ENCODE results near the gene CHD3. TPM values are rescaled to one million over a fixed set of nuclear protein-coding genes. Genes with fewer than 3 reads are reported as not detected.

Gene CHD3
- total RNA-seq, 1 experiment from 2014 or later: 197 TPM

- peaks cover 23% of the 10 kb centered on the region for H3K79me2 ChIP-seq (ENCODE audit: low read depth)
- peaks cover 10% of the 10 kb centered on the region for H3K4me1 ChIP-seq (replicated peaks; ENCODE audit: insufficient read depth)
- no peak overlapping the region for H2AFZ ChIP-seq
- peaks cover 29% of the 10 kb centered on the region; the same call in 1 of the 2 replicates for H3F3A ChIP-seq (ENCODE audit: insufficient read depth, low read depth)
- DNase-seq: no peak
- ChIA-PET CTCF (interaction anchor here (0.8 to 1.1 kb wide), 2 partner anchors 11 to 12 kb away, joined by 3 to 7 read pairs; partner anchors contain the start of gene NAA38), POLR2A (ENCODE audit: unreplicated experiment) (no interaction called here)
- intact Hi-C loops (cut with micrococcal nuclease; ENCODE audit: unreplicated experiment): no loop called here
- H3K27ac ChIP-seq: no peak overlapping the region
- H3K27me3 ChIP-seq (ENCODE audit: insufficient read depth, low read depth): no peaks in the 10 kb centered on the region
- peak overlapping the region; percentile 97 for H3K4me2 ChIP-seq
- H3K36me3 ChIP-seq (ENCODE audit: low read depth): no peaks in the 10 kb centered on the region
- no TSS peak for BruUV-seq (replicated peaks)
- H3K9me3 ChIP-seq (ENCODE audit: insufficient read depth, low read depth): no peaks in the 10 kb centered on the region
- peak overlapping the region; percentile 93 for H3K4me3 ChIP-seq
- no peaks in the 10 kb centered on the region for H3K9me2 ChIP-seq (ENCODE audit: insufficient read depth)
- TF ChIP-seq CTCF (conservative IDR thresholded peaks at IDR 0.05) (no peak), EZH2 (IDR thresholded peaks at IDR 0.05; ENCODE audit: low read depth) (no peak)
- H4K20me1 ChIP-seq (ENCODE audit: insufficient read depth): peaks cover 10% of the 10 kb centered on the region
Observed at GRCh38 chr17:7845359-7846062, 43.1 kb upstream of the CHD3 start.

GRCh38 chr17:7846063-7846735 lies 42.4 kb upstream of the CHD3 start:
- Histone ChIP-seq H3K36me3 (ENCODE audit: low read depth) (no peaks in the 10 kb centered on the region), H3K9me2 (ENCODE audit: insufficient read depth) (no peaks in the 10 kb centered on the region), H3K79me2 (ENCODE audit: low read depth) (peaks cover 23% of the 10 kb centered on the region), H3K4me3 (no peak overlapping the region), H3K4me2 (no peak overlapping the region), H3K27me3 (ENCODE audit: insufficient read depth, low read depth) (no peaks in the 10 kb centered on the region), H3K9me3 (ENCODE audit: insufficient read depth, low read depth) (no peaks in the 10 kb centered on the region), H4K20me1 (ENCODE audit: insufficient read depth) (peaks cover 10% of the 10 kb centered on the region), H3F3A (ENCODE audit: insufficient read depth, low read depth) (peaks cover 22% of the 10 kb centered on the region; the same call in 1 of the 2 replicates), H2AFZ (no peak overlapping the region), H3K27ac (no peak overlapping the region), H3K4me1 (replicated peaks; ENCODE audit: insufficient read depth) (peaks cover 8% of the 10 kb centered on the region)
- ChIA-PET CTCF (no interaction called here), POLR2A (ENCODE audit: unreplicated experiment) (no interaction called here)
- intact Hi-C loops (cut with micrococcal nuclease; ENCODE audit: unreplicated experiment): no loop called here
- DNase-seq: no peak
- no TSS peak for BruUV-seq (replicated peaks)
- TF ChIP-seq CTCF (conservative IDR thresholded peaks at IDR 0.05) (no peak), EZH2 (IDR thresholded peaks at IDR 0.05; ENCODE audit: low read depth) (no peak)

DNA sequence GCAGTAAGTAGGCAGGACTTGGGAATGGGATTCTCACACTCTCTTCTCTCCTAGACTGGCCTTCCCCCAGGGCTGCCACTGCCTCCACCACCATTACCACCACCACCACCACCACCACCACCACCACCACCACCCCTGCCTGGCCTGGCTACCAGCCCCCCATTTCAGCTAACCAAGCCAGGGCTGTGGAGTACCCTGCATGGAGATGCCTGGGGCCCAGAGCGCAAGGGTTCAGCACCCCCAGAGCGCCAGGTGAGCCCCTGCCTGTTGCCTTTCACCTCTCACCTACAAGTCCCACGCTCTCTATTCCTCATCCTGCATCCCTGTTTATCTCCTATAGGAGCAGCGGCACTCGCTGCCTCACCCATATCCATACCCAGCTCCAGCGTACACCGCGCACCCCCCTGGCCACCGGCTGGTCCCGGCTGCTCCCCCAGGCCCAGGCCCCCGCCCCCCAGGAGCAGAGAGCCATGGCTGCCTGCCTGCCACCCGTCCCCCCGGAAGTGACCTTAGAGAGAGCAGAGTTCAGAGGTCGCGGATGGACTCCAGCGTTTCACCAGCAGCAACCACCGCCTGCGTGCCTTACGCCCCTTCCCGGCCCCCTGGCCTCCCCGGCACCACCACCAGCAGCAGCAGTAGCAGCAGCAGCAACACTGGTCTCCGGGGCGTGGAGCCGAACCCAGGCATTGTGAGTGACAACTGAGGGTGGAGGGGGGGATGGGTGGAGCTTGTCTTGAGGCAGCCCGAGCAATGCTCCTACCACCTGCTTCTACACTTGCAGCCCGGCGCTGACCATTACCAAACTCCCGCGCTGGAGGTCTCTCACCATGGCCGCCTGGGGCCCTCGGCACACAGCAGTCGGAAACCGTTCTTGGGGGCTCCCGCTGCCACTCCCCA lies 41.6 kb upstream of the CHD3 start:
- peaks cover 10% of the 10 kb centered on the region for H4K20me1 ChIP-seq (ENCODE audit: insufficient read depth)

More for the DNA sequence above, 41.6 kb upstream of the CHD3 start:
- H3K4me3 ChIP-seq: no peak overlapping the region
- no peak for DNase-seq
- no peaks in the 10 kb centered on the region for H3K9me2 ChIP-seq (ENCODE audit: insufficient read depth)
- H3K4me2 ChIP-seq: no peak overlapping the region
- CTCF ChIA-PET: interaction anchor here (0.6 kb wide), 1 partner anchor 801 kb away, joined by 4 read pairs; no protein-coding TSS in a partner anchor
- H3K36me3 ChIP-seq (ENCODE audit: low read depth): no peaks in the 10 kb centered on the region
- H2AFZ ChIP-seq: no peak overlapping the region
- intact Hi-C loops (cut with micrococcal nuclease; ENCODE audit: unreplicated experiment): no loop called here
- H3K79me2 ChIP-seq (ENCODE audit: low read depth): peaks cover 23% of the 10 kb centered on the region
- TF ChIP-seq CTCF (conservative IDR thresholded peaks at IDR 0.05): no peak
- no peak for TF ChIP-seq EZH2 (IDR thresholded peaks at IDR 0.05; ENCODE audit: low read depth)
- no peaks in the 10 kb centered on the region for H3K9me3 ChIP-seq (ENCODE audit: insufficient read depth, low read depth)
- BruUV-seq (replicated peaks): no TSS peak
- POLR2A ChIA-PET (ENCODE audit: unreplicated experiment): no interaction called here
- H3K27me3 ChIP-seq (ENCODE audit: insufficient read depth, low read depth): no peaks in the 10 kb centered on the region
- H3F3A ChIP-seq (ENCODE audit: insufficient read depth, low read depth): peaks cover 18% of the 10 kb centered on the region; the same call in 1 of the 2 replicates
- H3K4me1 ChIP-seq (replicated peaks; ENCODE audit: insufficient read depth): peaks cover 5% of the 10 kb centered on the region; the same call in 1 of the 2 replicates
- no peak overlapping the region for H3K27ac ChIP-seq

Data from PC-9 (cell line).